ENCODE results near the gene USP10.

Gene USP10

GRCh38 chr16:84782846-84783245 is 83.0 kb downstream of the USP10 start:
- H3K4me3 ChIP-seq (ENCODE audit: low read depth, low read length), result no peak overlapping the region
- DNase-seq (ENCODE audit: low read depth), result peak; percentile 40
- no peak for TF ChIP-seq CTCF (conservative IDR thresholded peaks at IDR 0.05; ENCODE audit: low read depth, low read length)

GRCh38 chr16:84785843-84786581 is 86.2 kb downstream of the USP10 start:
- no peak for TF ChIP-seq CTCF (conservative IDR thresholded peaks at IDR 0.05; ENCODE audit: low read depth, low read length)
- DNase-seq (ENCODE audit: low read depth), result peak; percentile 90

DNA sequence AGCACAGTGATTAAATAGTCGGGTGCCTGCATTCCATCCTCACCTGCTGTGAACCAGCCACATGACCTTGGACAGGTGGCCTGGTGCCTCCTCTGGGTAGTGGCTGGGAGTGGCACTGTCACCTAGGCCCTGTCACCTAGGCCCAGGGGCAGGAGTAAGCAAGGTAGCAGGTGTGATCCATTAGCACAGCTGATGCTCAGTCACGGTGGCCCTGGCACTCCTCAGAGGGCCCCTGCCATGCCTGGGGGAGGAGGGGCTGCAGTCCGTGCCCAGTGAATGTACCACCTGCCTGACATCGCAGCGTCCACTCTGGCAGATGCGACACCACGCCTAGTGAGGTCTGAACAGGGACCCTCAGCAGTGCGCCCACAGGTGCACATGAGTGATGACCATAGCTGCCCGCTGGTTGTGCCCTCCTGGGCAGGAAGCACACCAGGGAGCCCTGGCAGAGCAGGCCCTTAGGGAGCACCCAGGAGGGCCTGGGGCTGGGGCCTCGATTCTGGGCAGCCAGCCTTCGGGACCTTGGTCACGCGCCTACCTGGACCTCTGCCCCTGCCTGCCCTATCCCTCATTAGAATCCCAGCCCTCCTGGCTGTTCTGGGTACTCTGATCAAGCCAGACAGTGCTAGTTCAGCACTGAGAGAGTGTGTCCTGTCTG is 86.9 kb downstream of the USP10 start:
- TF ChIP-seq CTCF (conservative IDR thresholded peaks at IDR 0.05; ENCODE audit: low read depth, low read length), result no peak
- DNase-seq (ENCODE audit: low read depth), result no peak
- H3K4me3 ChIP-seq (ENCODE audit: low read depth, low read length), result no peak overlapping the region

More at GRCh38 chr16:84785843-84786581, 86.2 kb downstream of the USP10 start:
- H3K4me3 ChIP-seq (ENCODE audit: low read depth, low read length), result no peak overlapping the region

GRCh38 chr16:84787263-84787622 is 87.4 kb downstream of the USP10 start:
- no peak for DNase-seq (ENCODE audit: low read depth)
- TF ChIP-seq CTCF (conservative IDR thresholded peaks at IDR 0.05; ENCODE audit: low read depth, low read length), result no peak
- no peak overlapping the region for H3K4me3 ChIP-seq (ENCODE audit: low read depth, low read length)

- TF ChIP-seq CTCF (conservative IDR thresholded peaks at IDR 0.05; ENCODE audit: low read depth, low read length), result no peak
- no peak overlapping the region for H3K4me3 ChIP-seq (ENCODE audit: low read depth, low read length)
- no peak for DNase-seq (ENCODE audit: low read depth)
Measured at GRCh38 chr16:84788920-84789391, 89.2 kb downstream of the USP10 start.

DNA sequence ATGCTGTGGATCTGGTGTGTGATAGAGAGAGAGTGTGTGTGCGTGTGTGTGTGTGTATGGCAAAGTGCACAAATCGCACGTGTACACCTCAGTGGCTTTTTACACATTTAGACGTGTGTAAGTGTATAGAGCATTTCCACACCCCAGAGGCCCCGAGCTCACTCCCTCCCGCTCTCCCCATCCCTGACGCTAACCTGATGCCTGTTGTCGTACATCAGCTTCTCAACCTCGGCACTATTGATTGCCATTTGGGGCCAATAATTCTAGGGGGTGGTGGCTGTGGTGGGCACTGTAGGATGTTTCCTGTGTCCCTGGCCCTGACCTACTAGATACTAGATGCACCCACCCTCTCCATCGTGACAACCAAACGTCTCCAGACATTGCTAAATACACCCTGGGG is 89.6 kb downstream of the USP10 start:
- no peak for DNase-seq (ENCODE audit: low read depth)
- TF ChIP-seq CTCF (conservative IDR thresholded peaks at IDR 0.05; ENCODE audit: low read depth, low read length), result no peak
- no peak overlapping the region for H3K4me3 ChIP-seq (ENCODE audit: low read depth, low read length)

Data from choroid plexus epithelial cell (primary cell).